SK-N-SH (cell line): ENCODE measurements around the gene POU2F1.
"Not testable (repeated sequence)": the region's sequence is repeated elsewhere in the genome, so short reads cannot be mapped to it uniquely, and the experiment has no call there.

ENCODE experiments used
- CHD2 ChIP-seq: fragments of 150-350 bp; IDR thresholded peaks from 2 replicates; pipeline ENCODE4 v1.6.1; 2018; ENCODE audit warnings: low read length; ENCODE audit not compliant: partially characterized antibody
- EP300 ChIP-seq, 2 experiments: IDR thresholded peaks; 2 replicates each; pipeline versions ENCODE4 v1.4.0 to v1.6.1; 2012; ENCODE audit warnings: borderline replicate concordance in 1 of 2, low read depth in 1 of 2, low read length in 1 of 2
- FOXM1 ChIP-seq: IDR thresholded peaks from 2 replicates; pipeline ENCODE4 v1.4.0; 2012; ENCODE audit warnings: low read depth, mild to moderate bottlenecking
- GABPA ChIP-seq: IDR thresholded peaks from 2 replicates; pipeline ENCODE4 v1.4.0; 2012; ENCODE audit warnings: low read depth, mild to moderate bottlenecking
- MEF2A ChIP-seq: IDR thresholded peaks from 2 replicates; pipeline ENCODE4 v1.4.0; 2012; ENCODE audit warnings: low read depth, borderline replicate concordance
- NFIC ChIP-seq: IDR thresholded peaks from 2 replicates; pipeline ENCODE4 v1.4.0; 2012; ENCODE audit warnings: borderline replicate concordance
- SMC3 ChIP-seq: IDR thresholded peaks from 2 replicates; pipeline ENCODE4 v1.6.1; 2012; ENCODE audit warnings: low read depth, low read length, improper control_type of control experiment
- TAF1 ChIP-seq: IDR thresholded peaks from 2 replicates; pipeline ENCODE4 v1.6.1; 2012; ENCODE audit warnings: low read depth, mild to moderate bottlenecking, low read length, moderate library complexity, borderline replicate concordance
- TEAD4 ChIP-seq: IDR thresholded peaks from 2 replicates; pipeline ENCODE4 v1.4.0; 2012; ENCODE audit warnings: mild to moderate bottlenecking, borderline replicate concordance; ENCODE audit not compliant: insufficient read depth
- TF ChIP-seq, protein P1 (sequence below): fragments of 200-600 bp; sonication (generic); IDR thresholded peaks from 2 replicates; pipeline ENCODE4 v1.6.1; 2017; ENCODE audit warnings: antibody characterized with exemption, mild to moderate bottlenecking, moderate library complexity
- TF ChIP-seq, protein P2 (sequence below): IDR thresholded peaks from 2 replicates; pipeline ENCODE4 v1.6.1; 2012; ENCODE audit warnings: mild to moderate bottlenecking, low read depth, low read length, moderate library complexity
- TF ChIP-seq, protein P3 (sequence below): fragments of 150-350 bp; IDR thresholded peaks from 2 replicates; pipeline ENCODE4 v1.6.1; 2017; ENCODE audit warnings: antibody characterized with exemption, low read length, low read depth, borderline replicate concordance

DNA sequence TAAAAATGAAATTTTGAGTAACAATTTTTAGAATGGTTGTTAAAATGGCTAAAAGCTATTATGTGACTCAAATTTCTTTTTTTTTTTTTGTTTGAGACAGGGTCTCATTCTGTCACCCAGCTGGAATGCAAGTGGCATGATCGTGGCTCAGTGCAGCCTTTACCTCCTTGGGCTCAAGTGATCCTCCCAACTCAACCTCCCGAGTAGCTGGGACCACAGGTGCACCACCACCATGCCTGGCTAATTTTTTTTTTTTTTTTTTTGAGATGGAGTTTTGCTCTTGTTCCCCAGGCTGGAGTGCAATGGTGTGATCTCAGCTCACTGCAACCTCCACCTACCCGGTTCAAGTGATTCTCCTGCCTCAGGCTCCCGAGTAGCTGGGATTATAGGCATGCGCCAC, 24.5 kb downstream of the POU2F1 start:
- not testable (repeated sequence) for TF ChIP-seq FOXM1; CHD2; GABPA; TAF1; NFIC; MEF2A; EP300 (IDR thresholded peaks at IDR 0.05; ENCODE audit: borderline replicate concordance in 1 of 2, low read depth in 1 of 2, low read length in 1 of 2); TEAD4; SMC3
- TF ChIP-seq, protein P1, sequence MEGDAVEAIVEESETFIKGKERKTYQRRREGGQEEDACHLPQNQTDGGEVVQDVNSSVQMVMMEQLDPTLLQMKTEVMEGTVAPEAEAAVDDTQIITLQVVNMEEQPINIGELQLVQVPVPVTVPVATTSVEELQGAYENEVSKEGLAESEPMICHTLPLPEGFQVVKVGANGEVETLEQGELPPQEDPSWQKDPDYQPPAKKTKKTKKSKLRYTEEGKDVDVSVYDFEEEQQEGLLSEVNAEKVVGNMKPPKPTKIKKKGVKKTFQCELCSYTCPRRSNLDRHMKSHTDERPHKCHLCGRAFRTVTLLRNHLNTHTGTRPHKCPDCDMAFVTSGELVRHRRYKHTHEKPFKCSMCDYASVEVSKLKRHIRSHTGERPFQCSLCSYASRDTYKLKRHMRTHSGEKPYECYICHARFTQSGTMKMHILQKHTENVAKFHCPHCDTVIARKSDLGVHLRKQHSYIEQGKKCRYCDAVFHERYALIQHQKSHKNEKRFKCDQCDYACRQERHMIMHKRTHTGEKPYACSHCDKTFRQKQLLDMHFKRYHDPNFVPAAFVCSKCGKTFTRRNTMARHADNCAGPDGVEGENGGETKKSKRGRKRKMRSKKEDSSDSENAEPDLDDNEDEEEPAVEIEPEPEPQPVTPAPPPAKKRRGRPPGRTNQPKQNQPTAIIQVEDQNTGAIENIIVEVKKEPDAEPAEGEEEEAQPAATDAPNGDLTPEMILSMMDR, result not testable (repeated sequence)
- TF ChIP-seq, protein P2, sequence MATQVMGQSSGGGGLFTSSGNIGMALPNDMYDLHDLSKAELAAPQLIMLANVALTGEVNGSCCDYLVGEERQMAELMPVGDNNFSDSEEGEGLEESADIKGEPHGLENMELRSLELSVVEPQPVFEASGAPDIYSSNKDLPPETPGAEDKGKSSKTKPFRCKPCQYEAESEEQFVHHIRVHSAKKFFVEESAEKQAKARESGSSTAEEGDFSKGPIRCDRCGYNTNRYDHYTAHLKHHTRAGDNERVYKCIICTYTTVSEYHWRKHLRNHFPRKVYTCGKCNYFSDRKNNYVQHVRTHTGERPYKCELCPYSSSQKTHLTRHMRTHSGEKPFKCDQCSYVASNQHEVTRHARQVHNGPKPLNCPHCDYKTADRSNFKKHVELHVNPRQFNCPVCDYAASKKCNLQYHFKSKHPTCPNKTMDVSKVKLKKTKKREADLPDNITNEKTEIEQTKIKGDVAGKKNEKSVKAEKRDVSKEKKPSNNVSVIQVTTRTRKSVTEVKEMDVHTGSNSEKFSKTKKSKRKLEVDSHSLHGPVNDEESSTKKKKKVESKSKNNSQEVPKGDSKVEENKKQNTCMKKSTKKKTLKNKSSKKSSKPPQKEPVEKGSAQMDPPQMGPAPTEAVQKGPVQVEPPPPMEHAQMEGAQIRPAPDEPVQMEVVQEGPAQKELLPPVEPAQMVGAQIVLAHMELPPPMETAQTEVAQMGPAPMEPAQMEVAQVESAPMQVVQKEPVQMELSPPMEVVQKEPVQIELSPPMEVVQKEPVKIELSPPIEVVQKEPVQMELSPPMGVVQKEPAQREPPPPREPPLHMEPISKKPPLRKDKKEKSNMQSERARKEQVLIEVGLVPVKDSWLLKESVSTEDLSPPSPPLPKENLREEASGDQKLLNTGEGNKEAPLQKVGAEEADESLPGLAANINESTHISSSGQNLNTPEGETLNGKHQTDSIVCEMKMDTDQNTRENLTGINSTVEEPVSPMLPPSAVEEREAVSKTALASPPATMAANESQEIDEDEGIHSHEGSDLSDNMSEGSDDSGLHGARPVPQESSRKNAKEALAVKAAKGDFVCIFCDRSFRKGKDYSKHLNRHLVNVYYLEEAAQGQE, result not testable (repeated sequence)
- TF ChIP-seq, protein P3, sequence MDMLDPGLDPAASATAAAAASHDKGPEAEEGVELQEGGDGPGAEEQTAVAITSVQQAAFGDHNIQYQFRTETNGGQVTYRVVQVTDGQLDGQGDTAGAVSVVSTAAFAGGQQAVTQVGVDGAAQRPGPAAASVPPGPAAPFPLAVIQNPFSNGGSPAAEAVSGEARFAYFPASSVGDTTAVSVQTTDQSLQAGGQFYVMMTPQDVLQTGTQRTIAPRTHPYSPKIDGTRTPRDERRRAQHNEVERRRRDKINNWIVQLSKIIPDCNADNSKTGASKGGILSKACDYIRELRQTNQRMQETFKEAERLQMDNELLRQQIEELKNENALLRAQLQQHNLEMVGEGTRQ, result not testable (repeated sequence)
